Left lobe of liver (tissue), 2 donors: ENCODE results near the gene MYORG. TPM values are rescaled to one million over a fixed set of nuclear protein-coding genes. Genes with fewer than 3 reads are reported as not detected.

Experiments
- ATAC-seq: fragments of 200-7000 bp; cut with Tn5 transposase; one replicate; pipeline ENCODE4 v1.9.1; 2020; ENCODE audit warnings: mild to moderate bottlenecking, moderate library complexity
- DNase-seq: peaks from one replicate; pipeline ENCODE4 v3.0.0-alpha.2; 2020; ENCODE audit warnings: low spot score
- total RNA-seq: library from RNA; stranded (reverse); gene quantifications from one replicate; pipeline ENCODE4 v1.2.1, GENCODE V29; 2021
- donor health status: DM: no; HTN: no; CAD: no; lungs with moderate emphysema.
- donor health status: DM: no; HTN: yes; CAD: no.

The MYORG gene
- total RNA-seq, 1 donor from 2014 or later: 76.2 TPM

GRCh38 chr9:34385561-34386230, 9.0 kb upstream of the MYORG start:
- DNase-seq (peak; percentile 41), ATAC-seq (no peak)

- ATAC-seq: peak; percentile 21
- peak; percentile 27 for DNase-seq
Observed at GRCh38 chr9:34384368-34385165, 7.9 kb upstream of the MYORG start.

- no peak for ATAC-seq
- peak; percentile 15 for DNase-seq
Observed at GRCh38 chr9:34383904-34384303, 7.2 kb upstream of the MYORG start.

GRCh38 chr9:34382879-34383278, 6.2 kb upstream of the MYORG start:
- ATAC-seq: no peak
- DNase-seq: peak; percentile 8

GRCh38 chr9:34382054-34382453, 5.4 kb upstream of the MYORG start:
- ATAC-seq (no peak), DNase-seq (peak; percentile 33)

- ATAC-seq (no peak), DNase-seq (peak; percentile 50)
Observed at GRCh38 chr9:34381323-34381722, 4.6 kb upstream of the MYORG start.

GRCh38 chr9:34380511-34381315, 4.0 kb upstream of the MYORG start:
- ATAC-seq: peak; percentile 60
- DNase-seq: peak; percentile 90

- ATAC-seq: peak; percentile 3
- peak; percentile 51 for DNase-seq
Observed at GRCh38 chr9:34380034-34380510, 3.4 kb upstream of the MYORG start.

GRCh38 chr9:34379334-34380033, 2.8 kb upstream of the MYORG start:
- peak; percentile 90 for DNase-seq
- peak; percentile 58 for ATAC-seq

GRCh38 chr9:34378376-34379060, 1.8 kb upstream of the MYORG start:
- DNase-seq: no peak
- no peak for ATAC-seq

GRCh38 chr9:34377404-34377746, 677 bp upstream of the MYORG start:
- ATAC-seq (no peak), DNase-seq (no peak)

- DNase-seq (peak; percentile 78), ATAC-seq (peak; percentile 50)
Observed at GRCh38 chr9:34375901-34376595, 650 bp downstream of the MYORG start.

GRCh38 chr9:34374905-34375552, 1.7 kb downstream of the MYORG start:
- ATAC-seq (peak; percentile 50), DNase-seq (peak; percentile 90)

- ATAC-seq (no peak), DNase-seq (no peak)
Observed at GRCh38 chr9:34374339-34374738, 2.4 kb downstream of the MYORG start.

GRCh38 chr9:34373749-34374148, 2.9 kb downstream of the MYORG start:
- DNase-seq: no peak

GRCh38 chr9:34372467-34373011, 4.2 kb downstream of the MYORG start:
- DNase-seq (no peak), ATAC-seq (no peak)

More at GRCh38 chr9:34373749-34374148, 2.9 kb downstream of the MYORG start:
- ATAC-seq: no peak

- DNase-seq: no peak
Observed at GRCh38 chr9:34371886-34372466, 4.7 kb downstream of the MYORG start.

More at GRCh38 chr9:34371886-34372466, 4.7 kb downstream of the MYORG start:
- no peak for ATAC-seq
